ENCODE data around the gene RPS19BP1.
"Not testable (repeated sequence)": the region's sequence is repeated elsewhere in the genome, so short reads cannot be mapped to it uniquely, and the experiment has no call there.

Gene RPS19BP1

GRCh38 chr22:39524753-39525657, 7.5 kb downstream of the RPS19BP1 start:
- no peak overlapping the region for H3K4me3 ChIP-seq (replicated peaks in 1 of 2; ENCODE audit: low read depth in 2 of 2, low read length in 2 of 2)
- no peak for DNase-seq (ENCODE audit: low read depth in 2 of 2)
- no peak for TF ChIP-seq CTCF (IDR thresholded peaks at IDR 0.05; ENCODE audit: low read depth, low read length)

- no peak for DNase-seq (ENCODE audit: low read depth in 2 of 2)
- no peak overlapping the region for H3K4me3 ChIP-seq (replicated peaks in 1 of 2; ENCODE audit: low read depth in 2 of 2, low read length in 2 of 2)
- TF ChIP-seq CTCF (IDR thresholded peaks at IDR 0.05; ENCODE audit: low read depth, low read length): no peak
Measured at GRCh38 chr22:39524089-39524752, 8.3 kb downstream of the RPS19BP1 start.

- peak; percentile 62 to 71 for DNase-seq (ENCODE audit: low read depth in 2 of 2)
- H3K4me3 ChIP-seq (replicated peaks in 1 of 2; ENCODE audit: low read depth in 2 of 2, low read length in 2 of 2): peak overlapping the region; percentile 95
- no peak for TF ChIP-seq CTCF (IDR thresholded peaks at IDR 0.05; ENCODE audit: low read depth, low read length)
Measured at GRCh38 chr22:39522567-39523300, 9.8 kb downstream of the RPS19BP1 start.

GRCh38 chr22:39522091-39522490, 10.5 kb downstream of the RPS19BP1 start:
- not testable (repeated sequence) for DNase-seq (ENCODE audit: low read depth in 2 of 2)
- peak overlapping the region; percentile 95 for H3K4me3 ChIP-seq (replicated peaks in 1 of 2; ENCODE audit: low read depth in 2 of 2, low read length in 2 of 2)

GRCh38 chr22:39521106-39521885, 11.3 kb downstream of the RPS19BP1 start:
- peak in 1 of 2 donors; percentile 88 for DNase-seq (ENCODE audit: low read depth in 2 of 2)
- H3K4me3 ChIP-seq (replicated peaks in 1 of 2; ENCODE audit: low read depth in 2 of 2, low read length in 2 of 2): peak overlapping the region; percentile 95

GRCh38 chr22:39520226-39521105, 12.1 kb downstream of the RPS19BP1 start, which contains the start of gene ATF4:
Gene ATF4 (plus strand): TSS chr22:39520562. CDS start chr22:39521446, 884 bp downstream.
- DNase-seq (ENCODE audit: low read depth in 2 of 2): peak; percentile 100
- TF ChIP-seq CTCF (IDR thresholded peaks at IDR 0.05; ENCODE audit: low read depth, low read length): no peak

More at GRCh38 chr22:39520226-39521105, 12.1 kb downstream of the RPS19BP1 start, which contains the start of gene ATF4:
- peak within 1 kb of the TSS; percentile 95 for H3K4me3 ChIP-seq (replicated peaks in 1 of 2; ENCODE audit: low read depth in 2 of 2, low read length in 2 of 2)
